Progenitor cell of endocrine pancreas (in vitro differentiated cells): ENCODE measurements around the gene RHOH. TPM values are rescaled to one million over a fixed set of nuclear protein-coding genes. Genes with fewer than 3 reads are reported as not detected.

Source experiments
- DNase-seq: peaks from one replicate; pipeline ENCODE4 v3.0.0; 2021; ENCODE audit warnings: low spot score; ENCODE audit not compliant: unreplicated experiment
- H3K27ac Mint-ChIP-seq: 2 replicates; pipeline ENCODE4 v1.8.0; 2021; ENCODE audit warnings: mild to moderate bottlenecking, moderate library complexity, mixed read lengths
- H3K27me3 Mint-ChIP-seq: 2 replicates; pipeline ENCODE4 v1.8.0; 2021; ENCODE audit warnings: mixed read lengths
- H3K36me3 Mint-ChIP-seq: 2 replicates; pipeline ENCODE4 v1.8.0; 2022; ENCODE audit warnings: mixed read lengths; ENCODE audit not compliant: insufficient read depth
- H3K4me1 Mint-ChIP-seq: 2 replicates; pipeline ENCODE4 v1.8.0; 2021; ENCODE audit warnings: low read depth, mixed read lengths
- H3K4me3 Mint-ChIP-seq: 2 replicates; pipeline ENCODE4 v1.8.0; 2021; ENCODE audit warnings: low read depth, mild to moderate bottlenecking, moderate library complexity, mixed read lengths
- H3K9me3 Mint-ChIP-seq: 2 replicates; pipeline ENCODE4 v1.8.0; 2021; ENCODE audit warnings: low read depth, mixed read lengths
- total RNA-seq: library from RNA; stranded (reverse); gene quantifications from 2 replicates; pipeline ENCODE4 v1.2.1, GENCODE V29; 2021
- TF ChIP-seq, protein P1 (sequence below): fragments of 200-600 bp; sonication (generic); IDR thresholded peaks from one replicate; pipeline ENCODE4 v1.5.0; 2021; ENCODE audit warnings: antibody characterized with exemption, mild to moderate bottlenecking; ENCODE audit not compliant: unreplicated experiment

The RHOH gene
- total RNA-seq, 1 donor from 2014 or later, result 4.5 TPM

- TF ChIP-seq, protein P1, sequence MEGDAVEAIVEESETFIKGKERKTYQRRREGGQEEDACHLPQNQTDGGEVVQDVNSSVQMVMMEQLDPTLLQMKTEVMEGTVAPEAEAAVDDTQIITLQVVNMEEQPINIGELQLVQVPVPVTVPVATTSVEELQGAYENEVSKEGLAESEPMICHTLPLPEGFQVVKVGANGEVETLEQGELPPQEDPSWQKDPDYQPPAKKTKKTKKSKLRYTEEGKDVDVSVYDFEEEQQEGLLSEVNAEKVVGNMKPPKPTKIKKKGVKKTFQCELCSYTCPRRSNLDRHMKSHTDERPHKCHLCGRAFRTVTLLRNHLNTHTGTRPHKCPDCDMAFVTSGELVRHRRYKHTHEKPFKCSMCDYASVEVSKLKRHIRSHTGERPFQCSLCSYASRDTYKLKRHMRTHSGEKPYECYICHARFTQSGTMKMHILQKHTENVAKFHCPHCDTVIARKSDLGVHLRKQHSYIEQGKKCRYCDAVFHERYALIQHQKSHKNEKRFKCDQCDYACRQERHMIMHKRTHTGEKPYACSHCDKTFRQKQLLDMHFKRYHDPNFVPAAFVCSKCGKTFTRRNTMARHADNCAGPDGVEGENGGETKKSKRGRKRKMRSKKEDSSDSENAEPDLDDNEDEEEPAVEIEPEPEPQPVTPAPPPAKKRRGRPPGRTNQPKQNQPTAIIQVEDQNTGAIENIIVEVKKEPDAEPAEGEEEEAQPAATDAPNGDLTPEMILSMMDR, result no peak
- DNase-seq, result no peak
- H3K4me3 Mint-ChIP-seq, result no peak overlapping the region
- no peak overlapping the region for H3K27ac Mint-ChIP-seq
- H3K36me3 Mint-ChIP-seq, result peaks cover 23% of the 10 kb centered on the region
- no peaks in the 10 kb centered on the region for H3K4me1 Mint-ChIP-seq
- H3K9me3 Mint-ChIP-seq, result no peaks in the 10 kb centered on the region
- H3K27me3 Mint-ChIP-seq, result no peaks in the 10 kb centered on the region
Observed at GRCh38 chr4:40160258-40160657, 36.6 kb upstream of the RHOH start.

DNA sequence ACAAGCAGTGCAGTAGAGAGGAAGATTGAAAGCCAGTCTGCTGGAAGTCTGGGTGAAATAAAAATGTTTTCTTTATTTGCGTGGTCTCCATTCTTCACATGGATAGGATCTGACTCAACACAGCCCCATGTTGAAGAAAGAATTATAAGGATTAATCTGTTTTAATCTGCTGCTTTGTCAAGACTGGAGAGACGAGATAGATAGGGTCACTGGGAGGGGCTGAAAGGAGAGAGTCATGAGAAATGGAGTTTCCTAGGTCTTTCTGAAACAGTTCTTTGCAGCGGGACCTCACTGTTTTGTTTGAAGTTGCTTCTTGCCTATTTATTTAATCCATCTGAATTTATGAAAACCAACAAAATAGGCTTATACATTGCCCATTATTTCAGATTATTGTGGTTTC, 32.4 kb upstream of the RHOH start:
- H3K36me3 Mint-ChIP-seq, result peaks cover 37% of the 10 kb centered on the region
- H3K27me3 Mint-ChIP-seq, result no peaks in the 10 kb centered on the region
- H3K27ac Mint-ChIP-seq, result no peak overlapping the region
- H3K4me1 Mint-ChIP-seq, result no peaks in the 10 kb centered on the region
- H3K9me3 Mint-ChIP-seq, result peaks cover 15% of the 10 kb centered on the region
- TF ChIP-seq, protein P1, result no peak
- no peak for DNase-seq
- no peak overlapping the region for H3K4me3 Mint-ChIP-seq

DNA sequence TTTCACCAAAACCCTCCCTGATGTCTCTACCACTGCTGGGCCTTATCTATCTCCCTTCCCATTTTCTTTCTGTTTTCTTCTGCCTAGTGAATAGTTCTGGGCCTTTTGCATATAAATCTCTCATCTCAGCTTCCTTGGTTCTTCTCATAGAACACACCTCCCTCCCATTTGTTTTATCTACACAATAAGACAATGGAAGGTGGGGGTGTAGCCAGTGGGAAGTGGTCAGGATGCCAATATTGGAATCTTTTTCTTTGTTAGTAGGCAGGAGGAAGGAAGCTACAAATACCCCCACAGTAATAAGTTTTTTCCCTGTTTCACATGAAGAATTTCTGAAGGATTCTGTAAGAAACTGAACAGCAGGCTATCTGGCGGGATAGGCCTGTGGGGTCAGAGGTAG, 30.9 kb upstream of the RHOH start:
- Mint-ChIP-seq H3K9me3 (peaks cover 18% of the 10 kb centered on the region), H3K27ac (no peak overlapping the region), H3K4me1 (no peaks in the 10 kb centered on the region), H3K27me3 (no peaks in the 10 kb centered on the region), H3K36me3 (peaks cover 32% of the 10 kb centered on the region), H3K4me3 (no peak overlapping the region)
- TF ChIP-seq, protein P1, result no peak
- no peak for DNase-seq

GRCh38 chr4:40168070-40168469, 28.8 kb upstream of the RHOH start:
- no peak for DNase-seq
- Mint-ChIP-seq H3K27me3 (no peaks in the 10 kb centered on the region), H3K27ac (no peak overlapping the region), H3K4me1 (no peaks in the 10 kb centered on the region), H3K9me3 (peaks cover 18% of the 10 kb centered on the region), H3K4me3 (no peak overlapping the region), H3K36me3 (peaks cover 20% of the 10 kb centered on the region)
- TF ChIP-seq, protein P1, result no peak

- DNase-seq, result no peak
- peaks cover 18% of the 10 kb centered on the region for H3K9me3 Mint-ChIP-seq
- H3K27me3 Mint-ChIP-seq, result no peaks in the 10 kb centered on the region
- no peak overlapping the region for H3K27ac Mint-ChIP-seq
- H3K4me1 Mint-ChIP-seq, result no peaks in the 10 kb centered on the region
- H3K4me3 Mint-ChIP-seq, result no peak overlapping the region
- H3K36me3 Mint-ChIP-seq, result peaks cover 17% of the 10 kb centered on the region
- TF ChIP-seq, protein P1, result no peak
Observed at GRCh38 chr4:40170588-40170987, 26.2 kb upstream of the RHOH start.
